NCI-H146 treated with DMSO at 0.1 percent for 48 hours (cell line): Measurements from ENCODE around the gene ADAT3.
"Not testable (repeated sequence)": the region's sequence is repeated elsewhere in the genome, so short reads cannot be mapped to it uniquely, and the experiment has no call there.

Source experiments
- DNase-seq: peaks from one replicate; lab custom pipeline; 2025; ENCODE audit not compliant: unreplicated experiment; lab: John Stamatoyannopoulos, UW

The ADAT3 gene

DNA sequence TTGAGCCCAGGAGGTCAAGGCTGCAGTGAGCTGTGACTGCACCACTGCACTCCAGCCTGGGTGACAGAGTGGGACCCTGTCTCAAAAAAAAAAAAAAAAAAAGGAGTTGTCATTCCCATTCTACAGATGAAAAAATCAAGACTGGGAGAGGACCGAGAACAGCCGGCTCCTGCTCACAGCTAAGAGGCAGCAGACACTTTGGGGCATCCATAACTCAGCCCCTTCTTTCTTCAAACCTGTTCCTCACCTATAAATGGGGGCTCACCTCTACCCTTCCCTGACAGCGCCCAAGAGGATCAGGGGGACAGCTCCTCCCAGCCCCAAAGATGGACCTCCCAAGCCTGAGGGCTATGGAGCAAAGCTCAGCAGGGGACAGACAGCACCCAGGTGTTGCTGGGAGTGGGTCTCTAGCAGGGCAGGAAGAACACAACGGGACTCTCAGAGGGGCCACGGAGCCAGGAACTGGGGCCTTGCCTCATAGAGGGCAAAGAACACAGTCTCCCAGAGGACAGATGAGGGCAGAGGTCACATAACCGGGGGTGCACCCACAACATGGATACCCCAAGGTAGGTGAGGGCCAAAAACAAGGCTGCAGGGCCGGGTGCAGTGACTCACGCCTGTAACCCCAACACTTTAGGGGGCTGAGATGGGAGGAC lies 38.4 kb upstream of the ADAT3 start:
- DNase-seq = no peak

DNA sequence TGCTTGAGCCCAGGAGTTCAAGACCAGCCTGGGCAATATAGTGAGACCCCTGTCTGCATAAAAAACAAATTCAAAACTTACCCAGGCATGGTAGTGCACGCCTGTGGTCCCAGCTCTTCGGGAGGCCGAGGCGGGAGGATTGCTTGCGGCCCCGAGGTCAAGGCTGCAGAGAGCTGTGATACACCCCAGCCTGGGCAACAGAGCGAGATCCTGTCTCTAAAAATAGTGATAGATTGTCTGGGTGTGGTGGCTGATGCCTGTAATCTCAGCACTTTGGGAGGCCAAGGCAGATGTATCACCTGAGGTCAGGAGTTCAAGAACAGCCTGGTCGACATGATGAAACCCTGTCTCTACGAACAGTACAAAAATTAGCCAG lies 37.9 kb upstream of the ADAT3 start:
- DNase-seq = no peak

- no peak for DNase-seq
Measured at GRCh38 chr19:1868971-1869370, 36.2 kb upstream of the ADAT3 start.

DNA sequence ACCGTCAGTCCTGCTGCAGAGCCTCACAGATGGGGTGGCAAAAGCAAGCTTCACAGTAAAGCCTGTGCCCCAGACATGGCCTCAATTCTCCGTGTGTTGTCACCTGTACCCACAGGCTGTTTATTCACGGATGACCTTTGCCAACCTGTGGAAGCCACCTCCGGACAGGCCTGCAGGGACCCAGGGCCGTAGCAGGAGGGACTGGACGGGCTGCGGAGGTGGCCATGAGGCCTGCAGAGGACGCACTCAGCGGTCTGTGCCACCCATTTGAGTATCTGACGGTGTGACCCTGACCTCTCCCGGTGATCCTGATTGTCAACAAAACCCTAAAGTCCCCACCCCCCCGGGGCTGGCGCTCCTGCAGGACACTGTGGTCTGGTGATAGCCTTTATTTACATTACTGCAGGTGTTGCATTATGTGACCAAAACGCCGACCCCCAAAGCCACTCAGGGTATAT lies 34.0 kb upstream of the ADAT3 start:
- peak; percentile 37 for DNase-seq

DNA sequence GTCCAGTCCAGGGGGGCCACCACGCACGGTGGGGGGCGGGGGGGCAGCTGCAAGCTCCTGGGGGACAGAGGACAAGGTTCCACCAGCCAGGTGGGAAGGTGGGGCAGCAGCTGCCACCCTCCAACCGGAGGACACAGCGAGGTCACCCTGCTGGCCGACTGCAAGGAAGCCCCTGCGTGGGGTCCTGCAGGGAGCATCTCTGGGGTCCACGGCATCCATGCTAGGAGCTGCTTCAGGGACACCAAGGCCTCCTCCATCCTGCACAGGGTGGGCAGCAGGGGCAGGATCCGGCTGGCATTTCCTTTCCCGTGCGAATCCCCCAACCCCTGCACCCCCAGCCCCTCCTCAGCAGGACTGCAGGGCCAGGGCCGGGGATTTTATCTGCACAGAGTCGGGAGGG lies 33.6 kb upstream of the ADAT3 start:
- DNase-seq = no peak

DNA sequence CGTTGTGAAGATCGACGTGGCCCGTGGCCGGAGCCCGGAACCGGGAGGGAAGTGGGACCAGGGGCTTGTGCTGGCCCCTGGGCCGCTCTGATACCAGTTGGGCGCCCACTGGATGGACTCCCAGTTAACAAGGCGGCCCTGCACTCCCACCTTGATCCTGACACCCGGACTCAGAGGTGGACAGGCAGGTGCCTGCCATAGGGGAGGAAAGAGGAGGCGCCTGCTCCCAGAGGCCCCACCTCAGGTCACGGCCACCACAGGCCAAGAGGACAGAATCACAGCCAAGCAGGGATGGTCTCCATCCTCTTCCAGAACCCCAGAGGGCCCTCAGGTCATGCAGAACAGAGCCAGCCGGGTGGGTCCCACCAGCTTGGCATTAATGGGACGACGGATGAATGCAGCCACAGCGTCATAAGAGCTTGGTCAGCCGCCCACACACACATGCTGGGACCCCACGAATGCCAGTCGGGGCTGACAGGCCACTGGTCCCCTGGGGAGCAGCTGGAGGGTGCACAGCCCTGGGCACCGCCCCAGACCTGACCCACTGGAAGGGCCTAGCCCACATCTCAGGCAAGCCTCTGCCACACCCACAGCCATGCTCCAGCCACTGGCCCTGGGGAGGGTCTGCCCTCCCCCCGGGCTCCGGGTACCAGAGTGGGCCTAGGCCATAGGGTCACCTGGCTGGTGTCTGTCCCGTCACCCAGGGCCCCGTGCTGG lies 32.2 kb upstream of the ADAT3 start:
- no peak for DNase-seq

DNA sequence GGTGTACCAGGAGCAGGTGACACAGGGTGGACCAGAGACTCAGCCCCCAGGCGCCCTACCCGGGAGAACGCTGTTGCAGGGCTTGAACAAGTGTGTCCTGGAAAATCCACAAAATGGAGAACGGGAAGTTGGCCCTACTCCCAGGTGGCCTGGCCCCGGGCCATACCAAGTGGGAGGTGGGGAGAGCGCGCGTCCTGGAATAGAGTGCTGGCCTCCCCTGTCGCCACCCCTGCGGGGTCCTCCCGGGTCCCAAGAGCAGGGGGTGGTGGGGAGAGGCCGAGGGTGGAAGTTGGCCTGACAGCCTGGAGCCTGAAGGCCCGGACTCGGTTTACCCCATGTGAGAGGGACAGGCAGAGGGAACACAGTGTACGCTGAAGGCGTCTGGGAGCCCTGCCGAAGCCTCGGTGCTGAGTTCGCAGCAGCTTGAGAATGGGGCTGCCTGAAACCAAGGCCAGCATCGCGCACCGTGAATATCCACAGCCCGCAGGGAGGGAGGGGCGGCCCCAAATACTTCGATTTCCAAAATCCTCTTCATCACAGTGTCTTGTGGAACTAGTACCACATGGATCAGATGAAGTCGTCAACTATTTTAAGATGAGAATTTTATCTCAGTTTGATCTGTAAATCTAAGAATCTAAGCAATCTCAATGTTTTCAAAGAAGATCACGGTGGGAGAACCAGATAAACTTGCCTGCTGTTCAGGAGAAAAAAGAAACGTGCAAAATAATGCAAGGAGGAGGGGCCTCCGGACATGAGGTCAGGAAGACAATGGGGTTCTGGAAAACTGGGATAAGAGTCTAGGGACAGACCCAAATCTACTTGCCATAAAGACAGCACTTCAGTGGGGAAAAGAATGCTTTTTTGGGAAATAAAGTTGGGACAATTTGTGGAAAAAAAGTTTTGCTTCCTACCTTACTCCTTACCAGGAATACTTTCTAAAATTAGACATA lies 31.4 kb upstream of the ADAT3 start:
- DNase-seq = no peak

- no peak for DNase-seq
Measured at GRCh38 chr19:1874554-1875185, 30.5 kb upstream of the ADAT3 start.

GRCh38 chr19:1875265-1875645 lies 29.9 kb upstream of the ADAT3 start:
- DNase-seq = not testable (repeated sequence)

GRCh38 chr19:1875646-1876495 lies 29.3 kb upstream of the ADAT3 start:
- DNase-seq = peak; percentile 63

DNA sequence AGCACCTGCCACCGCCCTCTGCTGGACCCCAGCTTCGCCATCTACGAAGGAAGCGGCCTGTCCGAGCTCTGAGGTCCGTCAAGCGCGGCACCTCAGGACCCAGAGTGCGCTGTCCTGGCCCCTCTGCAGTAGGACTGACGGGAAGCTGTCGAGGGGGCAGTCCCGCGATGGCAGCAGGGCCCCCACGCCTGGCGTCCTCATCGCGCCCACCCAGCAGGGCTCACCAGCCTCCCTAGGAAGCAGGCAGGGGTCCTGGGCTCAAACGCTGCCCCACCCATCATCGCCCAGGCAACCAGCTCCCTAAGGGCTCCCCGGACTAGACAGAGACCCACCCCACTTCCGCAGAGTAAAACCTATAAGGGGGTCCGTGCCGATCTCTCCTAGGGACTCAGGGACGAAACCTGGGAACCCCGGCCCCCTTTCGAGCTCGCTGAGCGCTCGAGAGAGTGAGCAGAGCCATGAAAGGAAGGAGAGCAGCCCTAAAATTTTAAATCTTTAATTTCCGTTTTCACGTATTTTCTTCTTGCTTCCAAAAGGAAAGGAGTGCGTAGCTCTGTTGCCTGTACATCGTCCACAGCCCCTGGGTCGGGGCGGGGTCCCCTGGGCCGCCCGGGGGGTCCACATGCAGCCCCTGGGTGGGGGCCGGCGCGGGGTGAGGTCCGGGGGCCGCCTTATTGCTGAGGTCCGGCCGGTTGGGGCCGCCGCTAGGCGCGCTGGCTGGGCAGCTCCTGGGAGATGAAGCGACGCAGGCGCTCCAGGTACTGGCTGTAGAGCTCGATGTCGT lies 28.5 kb upstream of the ADAT3 start:
- not testable (repeated sequence) for DNase-seq

GRCh38 chr19:1877280-1877660 lies 27.9 kb upstream of the ADAT3 start:
- not testable (repeated sequence) for DNase-seq

DNA sequence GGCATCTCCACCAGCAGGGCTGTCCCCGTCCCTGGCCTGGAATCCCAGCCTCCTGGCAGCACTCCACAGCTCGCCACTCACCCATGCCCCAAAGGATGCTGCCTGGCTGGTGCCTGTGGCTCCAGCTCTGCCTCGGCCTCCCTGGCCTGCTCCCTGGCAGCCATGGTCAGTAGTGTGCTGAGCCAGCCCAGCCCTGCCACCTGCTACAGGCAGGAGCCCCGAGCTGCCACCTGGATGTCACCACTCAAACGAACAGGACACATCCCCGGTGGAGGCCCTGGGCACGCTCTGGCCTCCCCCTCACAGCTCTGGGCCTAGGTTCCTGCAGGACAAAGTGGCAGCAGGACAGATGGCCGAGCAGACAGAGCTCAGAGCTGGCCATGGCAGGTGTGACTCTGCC lies 26.6 kb upstream of the ADAT3 start:
- DNase-seq = not testable (repeated sequence)

- not testable (repeated sequence) for DNase-seq
Measured at GRCh38 chr19:1879982-1880381, 25.2 kb upstream of the ADAT3 start.

- DNase-seq = no peak
Measured at GRCh38 chr19:1880611-1881392, 24.4 kb upstream of the ADAT3 start.

GRCh38 chr19:1881393-1882088 lies 23.7 kb upstream of the ADAT3 start:
- DNase-seq = not testable (repeated sequence)

GRCh38 chr19:1882089-1882785 lies 23.0 kb upstream of the ADAT3 start:
- no peak for DNase-seq
